Measurements from ENCODE around the gene NRXN3.

Gene NRXN3

DNA sequence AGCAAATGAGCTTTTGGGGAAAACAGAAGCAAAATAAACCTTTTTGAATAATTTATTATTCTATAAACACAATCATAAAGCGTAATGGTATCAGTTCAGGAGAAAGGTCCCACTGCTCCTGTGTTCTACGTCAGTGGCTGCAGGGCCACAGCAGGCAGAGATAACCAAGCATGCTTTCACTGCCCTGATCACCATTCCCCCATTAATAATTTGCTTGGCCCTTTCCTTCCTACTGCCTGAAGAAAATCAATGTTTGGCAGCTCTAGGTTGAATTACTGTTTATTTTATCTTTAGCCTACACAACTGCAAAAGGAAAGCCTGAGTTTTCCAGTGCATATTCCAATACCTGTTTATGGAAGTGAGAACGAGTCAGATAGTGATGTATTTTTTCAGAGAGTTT lies 1671.3 kb downstream of the NRXN3 start:
- ATAC-seq (ENCODE audit: low read depth) = no peak
- Histone ChIP-seq H3K36me3 (ENCODE audit: low read depth) (no peaks in the 10 kb centered on the region), H3K4me3 (ENCODE audit: severe bottlenecking) (no peak overlapping the region), H3K27ac (ENCODE audit: poor library complexity, severe bottlenecking) (no peak overlapping the region), H3K27me3 (ENCODE audit: insufficient read depth, poor library complexity, severe bottlenecking) (no peaks in the 10 kb centered on the region), H3K4me1 (ENCODE audit: insufficient read depth, poor library complexity, severe bottlenecking) (no peaks in the 10 kb centered on the region), H3K9me3 (ENCODE audit: severe bottlenecking) (no peaks in the 10 kb centered on the region)
- no peak for DNase-seq (ENCODE audit: low spot score)
- no peak for TF ChIP-seq CTCF (IDR thresholded peaks at IDR 0.05; ENCODE audit: poor library complexity, severe bottlenecking)

DNA sequence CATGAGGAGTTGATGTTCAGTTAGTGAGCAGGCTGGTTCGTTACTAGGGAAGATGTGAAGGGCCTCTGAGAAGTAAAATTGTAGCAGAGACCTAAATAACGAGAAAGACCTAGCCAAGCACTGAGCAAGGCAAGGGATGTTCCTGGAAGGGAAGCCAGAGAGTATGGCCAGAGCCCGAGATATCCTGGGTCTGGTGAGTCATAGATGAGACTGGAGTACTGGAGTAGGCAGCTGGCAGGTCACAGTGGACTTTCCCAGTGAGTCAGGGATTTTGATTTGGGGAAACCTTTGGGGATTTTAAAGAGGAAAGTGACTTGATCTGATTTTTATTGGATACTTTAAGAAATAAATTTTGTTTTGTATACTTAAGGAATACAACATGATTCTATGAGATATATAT lies 1672.1 kb downstream of the NRXN3 start:
- no peak overlapping the region for H3K4me3 ChIP-seq (ENCODE audit: severe bottlenecking)
- no peaks in the 10 kb centered on the region for H3K27me3 ChIP-seq (ENCODE audit: insufficient read depth, poor library complexity, severe bottlenecking)
- H3K36me3 ChIP-seq (ENCODE audit: low read depth) = no peaks in the 10 kb centered on the region
- no peaks in the 10 kb centered on the region for H3K9me3 ChIP-seq (ENCODE audit: severe bottlenecking)
- ATAC-seq (ENCODE audit: low read depth) (peak; percentile 72; the same call in 1 of the 3 replicates), DNase-seq (ENCODE audit: low spot score) (no peak)
- no peak for TF ChIP-seq CTCF (IDR thresholded peaks at IDR 0.05; ENCODE audit: poor library complexity, severe bottlenecking)
- no peak overlapping the region for H3K27ac ChIP-seq (ENCODE audit: poor library complexity, severe bottlenecking)
- H3K4me1 ChIP-seq (ENCODE audit: insufficient read depth, poor library complexity, severe bottlenecking) = no peaks in the 10 kb centered on the region

DNA sequence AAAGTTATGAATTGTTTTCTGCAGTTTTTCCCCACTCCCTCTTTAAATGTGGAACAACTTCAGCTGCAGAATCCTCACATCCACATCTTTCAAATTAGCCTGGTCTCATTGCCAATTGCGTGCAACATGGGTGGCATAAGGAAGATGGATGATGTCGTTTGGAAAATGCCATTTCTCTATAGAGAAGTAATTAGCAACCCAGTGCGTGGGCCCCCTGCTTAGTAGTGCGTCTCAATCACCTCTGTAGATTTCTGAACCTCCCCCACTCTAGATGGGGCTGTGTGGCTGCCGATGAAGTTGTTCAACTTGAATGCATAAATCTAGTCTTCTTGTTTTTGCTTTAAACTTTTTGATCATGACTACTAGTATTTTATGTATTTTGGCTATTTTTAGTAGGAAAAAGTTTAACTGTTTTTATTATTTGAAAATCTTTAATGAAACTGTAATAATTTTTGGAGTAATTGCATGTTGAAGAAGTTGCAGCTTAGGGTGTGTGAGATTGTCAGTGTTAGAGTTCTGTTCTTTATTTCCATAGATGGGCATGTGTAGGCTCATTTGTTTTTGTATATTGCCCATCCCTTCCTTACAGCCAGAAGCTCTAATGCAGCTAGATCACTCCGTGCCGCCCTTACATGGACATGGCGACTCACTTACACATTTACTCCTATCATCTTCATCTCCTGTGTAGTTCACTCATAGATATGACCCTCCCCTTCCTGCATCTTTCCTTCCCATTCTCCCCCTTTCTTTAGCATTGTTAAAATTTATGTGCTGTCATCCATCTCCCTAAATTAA lies 1683.0 kb downstream of the NRXN3 start:
- no peak for ATAC-seq (ENCODE audit: low read depth)

GRCh38 chr14:79855789-79856188 lies 1685.6 kb downstream of the NRXN3 start:
- Histone ChIP-seq H3K36me3 (ENCODE audit: low read depth) (no peaks in the 10 kb centered on the region), H3K27me3 (ENCODE audit: insufficient read depth, poor library complexity, severe bottlenecking) (peaks cover 7% of the 10 kb centered on the region), H3K4me3 (ENCODE audit: severe bottlenecking) (no peak overlapping the region), H3K4me1 (ENCODE audit: insufficient read depth, poor library complexity, severe bottlenecking) (no peaks in the 10 kb centered on the region), H3K9me3 (ENCODE audit: severe bottlenecking) (no peaks in the 10 kb centered on the region), H3K27ac (ENCODE audit: poor library complexity, severe bottlenecking) (no peak overlapping the region)
- no peak for TF ChIP-seq CTCF (IDR thresholded peaks at IDR 0.05; ENCODE audit: poor library complexity, severe bottlenecking)
- ATAC-seq (ENCODE audit: low read depth) = no peak
- DNase-seq (ENCODE audit: low spot score) = no peak

More for the DNA sequence above, 1683.0 kb downstream of the NRXN3 start:
- Histone ChIP-seq H3K27ac (ENCODE audit: poor library complexity, severe bottlenecking) (no peak overlapping the region), H3K27me3 (ENCODE audit: insufficient read depth, poor library complexity, severe bottlenecking) (peaks cover 7% of the 10 kb centered on the region), H3K4me3 (ENCODE audit: severe bottlenecking) (no peak overlapping the region), H3K9me3 (ENCODE audit: severe bottlenecking) (no peaks in the 10 kb centered on the region), H3K4me1 (ENCODE audit: insufficient read depth, poor library complexity, severe bottlenecking) (no peaks in the 10 kb centered on the region), H3K36me3 (ENCODE audit: low read depth) (no peaks in the 10 kb centered on the region)
- no peak for TF ChIP-seq CTCF (IDR thresholded peaks at IDR 0.05; ENCODE audit: poor library complexity, severe bottlenecking)
- DNase-seq (ENCODE audit: low spot score) = no peak

GRCh38 chr14:79856381-79856780 lies 1686.2 kb downstream of the NRXN3 start:
- TF ChIP-seq CTCF (IDR thresholded peaks at IDR 0.05; ENCODE audit: poor library complexity, severe bottlenecking) = no peak
- H3K9me3 ChIP-seq (ENCODE audit: severe bottlenecking) = no peaks in the 10 kb centered on the region
- no peak for DNase-seq (ENCODE audit: low spot score)
- H3K36me3 ChIP-seq (ENCODE audit: low read depth) = no peaks in the 10 kb centered on the region
- H3K27me3 ChIP-seq (ENCODE audit: insufficient read depth, poor library complexity, severe bottlenecking) = peaks cover 7% of the 10 kb centered on the region
- no peak overlapping the region for H3K4me3 ChIP-seq (ENCODE audit: severe bottlenecking)
- H3K27ac ChIP-seq (ENCODE audit: poor library complexity, severe bottlenecking) = no peak overlapping the region
- no peaks in the 10 kb centered on the region for H3K4me1 ChIP-seq (ENCODE audit: insufficient read depth, poor library complexity, severe bottlenecking)
- ATAC-seq (ENCODE audit: low read depth) = no peak

All from RWPE2 (cell line).